Loucy (cell line): Measurements from ENCODE around the gene OCIAD1.
"Not testable (repeated sequence)": the region's sequence is repeated elsewhere in the genome, so short reads cannot be mapped to it uniquely, and the experiment has no call there.

Experiments used
- H2AFZ ChIP-seq: fragments of 200-600 bp; sonication (generic); 2 replicates; pipeline ENCODE4 v1.6.0; 2016; ENCODE audit warnings: antibody characterized with exemption, mild to moderate bottlenecking, low read length, moderate library complexity
- H3F3A ChIP-seq: fragments of 200-600 bp; 2 replicates; pipeline ENCODE4 v1.6.0; 2016; ENCODE audit warnings: antibody characterized with exemption, low read depth, mild to moderate bottlenecking
- H3K27me3 ChIP-seq: fragments of 200-600 bp; sonication (generic); 2 replicates; pipeline ENCODE4 v1.6.1; 2014; ENCODE audit warnings: low read length, mild to moderate bottlenecking; ENCODE audit not compliant: insufficient read depth, poor library complexity, severe bottlenecking
- H3K36me3 ChIP-seq: fragments of 200-600 bp; sonication (generic); 2 replicates; pipeline ENCODE4 v1.6.1; 2016; ENCODE audit warnings: low read length; ENCODE audit not compliant: insufficient read depth
- H3K4me1 ChIP-seq: fragments of 200-600 bp; sonication (generic); 2 replicates; pipeline ENCODE4 v1.5.1; 2014; ENCODE audit warnings: low read length, mild to moderate bottlenecking; ENCODE audit not compliant: insufficient read depth, poor library complexity, severe bottlenecking
- H3K4me2 ChIP-seq: fragments of 200-600 bp; sonication (generic); 2 replicates; pipeline ENCODE4 v1.6.0; 2014; ENCODE audit warnings: antibody characterized with exemption, low read length, low read depth, mild to moderate bottlenecking; ENCODE audit not compliant: poor library complexity, severe bottlenecking
- H3K4me3 ChIP-seq: fragments of 200-600 bp; sonication (generic); 2 replicates; pipeline ENCODE4 v1.5.1; 2014; ENCODE audit warnings: low read length, mild to moderate bottlenecking, mixed read lengths; ENCODE audit not compliant: poor library complexity, severe bottlenecking
- H3K79me2 ChIP-seq: fragments of 200-600 bp; sonication (generic); 2 replicates; pipeline ENCODE4 v1.6.1; 2014; ENCODE audit warnings: low read length; ENCODE audit not compliant: insufficient read depth
- H3K9ac ChIP-seq: fragments of 200-600 bp; sonication (generic); 2 replicates; pipeline ENCODE4 v1.6.0; 2014; ENCODE audit warnings: mild to moderate bottlenecking, low read depth, low read length, moderate library complexity; ENCODE audit not compliant: poor library complexity, severe bottlenecking
- H3K9me2 ChIP-seq: fragments of 200-600 bp; sonication (generic); replicated peaks from 2 replicates; pipeline ENCODE4 v1.6.1; 2016; ENCODE audit warnings: low read depth, low read length, mixed read lengths
- H3K9me3 ChIP-seq: fragments of 200-600 bp; sonication (generic); 2 replicates; pipeline ENCODE4 v1.6.1; 2014; ENCODE audit warnings: mild to moderate bottlenecking, antibody characterized with exemption, low read length, low read depth; ENCODE audit not compliant: insufficient read depth
- H4K20me1 ChIP-seq: fragments of 200-600 bp; sonication (generic); 2 replicates; pipeline ENCODE4 v1.6.0; 2014; ENCODE audit warnings: antibody characterized with exemption, low read length, mild to moderate bottlenecking; ENCODE audit not compliant: insufficient read depth, poor library complexity, severe bottlenecking
- EZH2phosphoT487 ChIP-seq: fragments of 200-600 bp; IDR thresholded peaks from 2 replicates; pipeline ENCODE4 v1.6.1; 2018; ENCODE audit warnings: antibody characterized with exemption, mild to moderate bottlenecking, moderate library complexity, borderline replicate concordance
- TF ChIP-seq, protein P1 (sequence below): fragments of 200-600 bp; sonication (generic); conservative IDR thresholded peaks from 2 replicates; pipeline ENCODE4 v1.5.1; 2014; ENCODE audit warnings: mild to moderate bottlenecking, antibody characterized with exemption, low read length

OCIAD1 gene

DNA sequence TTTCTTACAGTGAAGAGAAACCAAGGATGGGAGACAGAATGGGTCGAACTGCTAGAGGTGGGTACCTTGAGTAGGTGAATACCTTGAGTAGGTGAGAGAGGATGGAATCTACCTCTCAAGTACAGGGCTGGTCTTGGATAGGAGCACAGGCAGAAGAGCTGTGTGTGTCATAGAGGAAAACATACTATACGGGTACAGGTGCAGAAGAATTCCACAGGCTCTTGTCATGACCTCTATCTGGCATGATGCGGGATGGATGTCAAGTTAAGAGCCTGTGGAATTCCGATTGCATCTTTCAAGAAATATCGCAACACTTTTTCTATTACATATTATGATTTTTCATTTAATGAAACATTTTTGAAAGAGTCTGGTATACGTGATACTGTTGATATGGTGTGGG, 18.0 kb upstream of the OCIAD1 start:
- Histone ChIP-seq H3K79me2 (no peaks in the 10 kb centered on the region), H3K9me2 (no peaks in the 10 kb centered on the region), H3K4me3 (no peak overlapping the region), H3K9ac (no peak overlapping the region), H3K27me3 (no peaks in the 10 kb centered on the region), H3K36me3 (no peaks in the 10 kb centered on the region), H3K4me2 (no peak overlapping the region), H3K4me1 (no peaks in the 10 kb centered on the region), H3F3A (no peaks in the 10 kb centered on the region), H2AFZ (no peak overlapping the region), H4K20me1 (no peaks in the 10 kb centered on the region), H3K9me3 (no peaks in the 10 kb centered on the region)
- TF ChIP-seq, protein P1, sequence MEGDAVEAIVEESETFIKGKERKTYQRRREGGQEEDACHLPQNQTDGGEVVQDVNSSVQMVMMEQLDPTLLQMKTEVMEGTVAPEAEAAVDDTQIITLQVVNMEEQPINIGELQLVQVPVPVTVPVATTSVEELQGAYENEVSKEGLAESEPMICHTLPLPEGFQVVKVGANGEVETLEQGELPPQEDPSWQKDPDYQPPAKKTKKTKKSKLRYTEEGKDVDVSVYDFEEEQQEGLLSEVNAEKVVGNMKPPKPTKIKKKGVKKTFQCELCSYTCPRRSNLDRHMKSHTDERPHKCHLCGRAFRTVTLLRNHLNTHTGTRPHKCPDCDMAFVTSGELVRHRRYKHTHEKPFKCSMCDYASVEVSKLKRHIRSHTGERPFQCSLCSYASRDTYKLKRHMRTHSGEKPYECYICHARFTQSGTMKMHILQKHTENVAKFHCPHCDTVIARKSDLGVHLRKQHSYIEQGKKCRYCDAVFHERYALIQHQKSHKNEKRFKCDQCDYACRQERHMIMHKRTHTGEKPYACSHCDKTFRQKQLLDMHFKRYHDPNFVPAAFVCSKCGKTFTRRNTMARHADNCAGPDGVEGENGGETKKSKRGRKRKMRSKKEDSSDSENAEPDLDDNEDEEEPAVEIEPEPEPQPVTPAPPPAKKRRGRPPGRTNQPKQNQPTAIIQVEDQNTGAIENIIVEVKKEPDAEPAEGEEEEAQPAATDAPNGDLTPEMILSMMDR, result no peak
- no peak for TF ChIP-seq EZH2phosphoT487

DNA sequence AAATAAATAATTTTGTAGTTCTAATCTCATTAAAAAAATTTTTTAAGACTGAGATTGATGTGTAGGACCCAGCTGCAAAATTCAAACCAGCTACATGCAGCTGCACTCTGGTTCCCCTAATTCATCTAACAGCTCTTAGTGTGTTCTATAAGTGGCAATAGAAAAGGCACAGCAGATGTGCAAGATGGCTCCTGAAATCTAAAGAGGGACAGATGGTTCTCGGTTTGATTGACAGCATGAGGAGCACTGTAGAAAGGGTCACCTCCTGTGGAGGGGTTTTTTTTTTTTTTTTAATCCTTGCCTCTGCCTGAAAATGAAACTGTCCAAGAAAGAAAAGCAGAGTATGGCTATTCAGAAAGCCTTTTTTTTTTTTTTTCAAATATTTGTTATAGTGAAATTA, 16.9 kb upstream of the OCIAD1 start:
- Histone ChIP-seq H3K9me2 (no peaks in the 10 kb centered on the region), H3K9ac (no peak overlapping the region), H3K4me2 (no peak overlapping the region)

DNA sequence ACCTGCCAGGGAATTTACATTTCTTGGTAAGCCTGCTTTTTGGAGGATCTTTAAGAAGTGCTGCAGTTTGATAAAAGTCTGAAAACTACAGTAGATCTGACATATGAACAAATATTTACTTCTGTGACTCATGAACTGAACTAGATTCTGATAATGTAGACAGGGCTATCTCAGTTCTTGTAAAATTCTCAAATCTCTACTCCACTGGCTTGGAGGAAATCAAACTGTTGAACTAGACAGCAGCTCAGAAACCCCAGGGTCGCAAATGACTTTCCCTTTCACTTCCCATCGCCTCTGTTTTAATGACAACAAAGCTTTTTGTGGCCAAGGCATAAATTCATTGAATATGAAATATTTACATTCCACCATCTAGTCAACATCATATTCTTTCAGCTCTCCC, 15.4 kb upstream of the OCIAD1 start:
- no peaks in the 10 kb centered on the region for H3K4me1 ChIP-seq
- TF ChIP-seq, protein P1, result no peak
- TF ChIP-seq EZH2phosphoT487, result no peak
- H2AFZ ChIP-seq, result peak overlapping the region; percentile 46; the same call in 1 of the 2 replicates
- no peak overlapping the region for H3K4me3 ChIP-seq
- no peaks in the 10 kb centered on the region for H3K36me3 ChIP-seq
- no peaks in the 10 kb centered on the region for H3K9me3 ChIP-seq
- H3K9ac ChIP-seq, result no peak overlapping the region
- H4K20me1 ChIP-seq, result no peaks in the 10 kb centered on the region
- H3K27me3 ChIP-seq, result no peaks in the 10 kb centered on the region
- H3K79me2 ChIP-seq, result no peaks in the 10 kb centered on the region
- no peaks in the 10 kb centered on the region for H3K9me2 ChIP-seq
- H3F3A ChIP-seq, result no peaks in the 10 kb centered on the region
- H3K4me2 ChIP-seq, result peak overlapping the region; percentile 20

More for the DNA sequence above, 16.9 kb upstream of the OCIAD1 start:
- Histone ChIP-seq H3K4me3 (no peak overlapping the region), H4K20me1 (no peaks in the 10 kb centered on the region), H3K9me3 (no peaks in the 10 kb centered on the region), H3K79me2 (no peaks in the 10 kb centered on the region), H3K36me3 (no peaks in the 10 kb centered on the region), H3K27me3 (no peaks in the 10 kb centered on the region), H3F3A (no peaks in the 10 kb centered on the region), H3K4me1 (no peaks in the 10 kb centered on the region), H2AFZ (no peak overlapping the region)
- TF ChIP-seq, protein P1, result no peak
- no peak for TF ChIP-seq EZH2phosphoT487

DNA sequence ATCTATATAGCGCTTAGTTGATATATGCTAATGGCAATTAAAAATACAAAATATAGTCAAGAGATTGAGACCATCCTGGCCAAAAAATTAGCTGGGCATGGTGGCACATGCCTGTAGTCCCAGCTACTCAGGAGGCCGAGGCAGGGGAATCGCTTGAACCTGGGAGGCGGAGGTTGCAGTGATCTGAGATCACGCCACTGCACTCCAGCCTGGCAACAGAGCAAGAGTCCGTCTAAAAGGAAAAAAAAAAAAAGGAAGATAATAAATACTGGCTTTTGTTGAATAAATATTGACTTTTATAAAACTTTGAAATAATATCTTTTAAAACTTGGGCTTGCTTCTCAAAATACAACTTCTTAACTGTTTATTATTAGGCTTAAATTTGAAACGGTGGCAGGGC, 14.6 kb upstream of the OCIAD1 start:
- H3K9me2 ChIP-seq, H3K4me2 ChIP-seq, H3F3A ChIP-seq, H3K27me3 ChIP-seq, H4K20me1 ChIP-seq, H3K4me1 ChIP-seq, H3K36me3 ChIP-seq, H3K4me3 ChIP-seq, H3K9ac ChIP-seq, H2AFZ ChIP-seq, H3K9me3 ChIP-seq, H3K79me2 ChIP-seq: not testable (repeated sequence)
